Right hindlimb (tissue), 1 donor: ENCODE results near the gene PRDM12.

ENCODE experiments used
- DNase-seq: peaks from one replicate; pipeline ENCODE4 v3.0.0-alpha.2; 2018

PRDM12 gene

GRCh38 chr9:130664251-130665028, at the start of gene PRDM12:
PRDM12 (plus strand) TSS chr9:130664594; CDS start chr9:130664654, 60 bp downstream.
- DNase-seq = no peak

DNA sequence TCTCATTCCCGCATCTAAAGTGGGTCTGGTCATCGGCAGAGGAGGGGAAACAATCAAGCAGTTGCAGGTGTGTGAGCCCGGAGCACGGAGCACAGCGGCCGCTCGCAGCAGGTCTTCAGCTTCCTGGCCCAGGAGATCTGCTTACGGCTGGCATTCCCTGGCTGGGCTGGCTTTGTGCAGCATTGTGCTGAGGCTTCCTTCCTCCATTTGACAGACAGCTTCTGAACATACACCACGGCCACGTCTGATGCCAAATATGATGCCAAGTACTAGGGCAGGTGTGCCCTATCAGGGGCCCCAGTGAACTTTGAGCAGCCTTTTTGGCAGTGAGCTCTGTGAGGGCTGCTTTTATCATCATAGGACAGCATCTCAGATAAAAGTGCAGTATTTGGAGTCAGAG, 47.9 kb upstream of the PRDM12 start:
- DNase-seq = no peak

- no peak for DNase-seq
Measured at GRCh38 chr9:130623466-130623865, 40.9 kb upstream of the PRDM12 start.

GRCh38 chr9:130624154-130624553, 40.2 kb upstream of the PRDM12 start:
- DNase-seq = no peak

- no peak for DNase-seq
Measured at GRCh38 chr9:130626249-130626996, 38.0 kb upstream of the PRDM12 start.

DNA sequence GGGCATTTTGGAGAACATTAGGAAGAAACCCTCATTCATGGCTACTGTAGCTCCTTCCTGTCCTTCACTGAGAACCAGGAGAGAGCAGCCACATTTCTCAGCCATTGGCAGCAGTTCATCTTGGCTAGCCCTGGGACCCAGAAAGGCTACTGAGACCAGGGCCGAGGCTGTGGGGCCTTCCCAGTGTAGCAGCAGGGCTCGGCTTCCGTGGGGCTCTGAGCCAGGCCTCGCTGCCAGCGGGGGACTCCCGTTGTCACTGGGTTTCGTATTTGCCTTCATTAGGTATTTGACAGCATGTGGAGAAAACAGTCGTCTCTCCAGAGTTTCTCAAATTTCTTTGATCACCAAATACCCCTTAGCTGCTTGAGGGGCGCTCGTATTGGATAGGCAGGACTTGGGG, 37.3 kb upstream of the PRDM12 start:
- DNase-seq = no peak

DNA sequence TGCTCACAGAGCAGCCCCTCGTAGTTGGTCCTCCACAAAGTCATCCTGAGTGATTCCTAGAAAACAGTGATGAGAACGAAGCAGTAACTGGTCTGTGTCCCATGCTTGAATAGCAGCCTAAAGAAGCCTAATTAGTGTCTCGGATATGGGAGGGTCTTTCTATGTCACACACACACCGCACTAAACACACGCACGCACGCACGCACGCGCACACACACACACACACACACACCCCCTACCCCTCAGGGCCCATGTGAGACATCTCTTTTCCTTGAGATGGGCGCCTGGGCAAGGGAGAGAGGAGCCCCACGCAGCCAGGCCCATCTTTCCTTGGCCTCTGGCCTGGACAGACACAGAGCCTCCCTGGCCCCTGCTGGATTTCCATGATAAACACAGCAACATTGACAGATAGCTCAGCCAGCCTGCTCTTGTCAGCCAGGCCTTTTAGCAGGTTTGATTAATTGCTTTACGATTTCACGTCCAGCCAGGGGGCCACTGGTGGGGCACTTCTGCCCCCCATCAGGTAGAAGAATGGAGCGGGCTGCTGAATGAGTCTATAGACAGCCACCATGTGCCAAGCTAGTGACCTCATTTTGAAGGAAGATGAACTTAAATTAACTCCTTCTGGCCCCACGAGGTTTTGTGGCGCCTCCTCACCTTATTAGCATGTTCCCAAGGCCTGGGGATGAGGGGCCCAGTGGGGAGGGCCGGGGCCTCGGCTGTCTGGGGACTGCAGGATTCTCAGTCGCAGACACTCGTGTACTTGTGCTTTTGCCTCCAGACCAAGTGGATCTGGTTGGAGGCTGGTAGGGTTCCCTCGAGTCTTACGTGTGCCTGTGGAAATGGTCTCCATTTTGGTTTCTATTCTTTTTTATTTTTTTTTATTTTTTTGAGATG, 36.2 kb upstream of the PRDM12 start:
- DNase-seq = no peak

DNA sequence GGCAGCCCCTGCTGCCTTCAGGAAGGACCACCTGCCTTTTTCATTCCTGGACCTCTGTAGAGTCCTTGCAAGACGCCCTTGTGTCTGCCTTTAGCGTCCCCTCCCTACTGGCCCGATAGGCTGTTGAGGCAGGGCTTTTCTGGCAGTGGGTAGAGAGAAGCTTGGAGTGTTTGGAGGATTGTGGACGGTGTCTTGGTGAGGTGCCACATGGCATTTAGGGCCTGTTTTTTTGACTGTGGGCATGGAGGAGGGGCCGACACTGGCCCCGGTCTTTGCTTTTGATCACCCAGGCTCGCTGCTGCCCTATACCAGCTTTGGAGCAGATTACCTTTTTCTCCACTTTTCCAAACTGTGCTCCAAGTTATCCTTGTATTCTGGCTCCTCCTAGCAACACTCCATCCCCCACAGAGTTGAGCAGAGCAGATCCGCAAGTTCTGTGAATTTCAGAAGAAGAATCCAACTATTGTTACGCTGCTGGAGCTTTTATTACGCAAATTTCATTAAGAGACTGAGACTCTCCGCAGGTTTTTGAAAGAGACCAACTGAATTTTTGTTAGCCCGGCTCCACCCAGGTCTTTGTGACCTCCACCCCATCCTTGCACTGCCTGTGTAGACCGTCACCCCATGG, 34.8 kb upstream of the PRDM12 start:
- no peak for DNase-seq

GRCh38 chr9:130630071-130630450, 34.3 kb upstream of the PRDM12 start:
- no peak for DNase-seq

DNA sequence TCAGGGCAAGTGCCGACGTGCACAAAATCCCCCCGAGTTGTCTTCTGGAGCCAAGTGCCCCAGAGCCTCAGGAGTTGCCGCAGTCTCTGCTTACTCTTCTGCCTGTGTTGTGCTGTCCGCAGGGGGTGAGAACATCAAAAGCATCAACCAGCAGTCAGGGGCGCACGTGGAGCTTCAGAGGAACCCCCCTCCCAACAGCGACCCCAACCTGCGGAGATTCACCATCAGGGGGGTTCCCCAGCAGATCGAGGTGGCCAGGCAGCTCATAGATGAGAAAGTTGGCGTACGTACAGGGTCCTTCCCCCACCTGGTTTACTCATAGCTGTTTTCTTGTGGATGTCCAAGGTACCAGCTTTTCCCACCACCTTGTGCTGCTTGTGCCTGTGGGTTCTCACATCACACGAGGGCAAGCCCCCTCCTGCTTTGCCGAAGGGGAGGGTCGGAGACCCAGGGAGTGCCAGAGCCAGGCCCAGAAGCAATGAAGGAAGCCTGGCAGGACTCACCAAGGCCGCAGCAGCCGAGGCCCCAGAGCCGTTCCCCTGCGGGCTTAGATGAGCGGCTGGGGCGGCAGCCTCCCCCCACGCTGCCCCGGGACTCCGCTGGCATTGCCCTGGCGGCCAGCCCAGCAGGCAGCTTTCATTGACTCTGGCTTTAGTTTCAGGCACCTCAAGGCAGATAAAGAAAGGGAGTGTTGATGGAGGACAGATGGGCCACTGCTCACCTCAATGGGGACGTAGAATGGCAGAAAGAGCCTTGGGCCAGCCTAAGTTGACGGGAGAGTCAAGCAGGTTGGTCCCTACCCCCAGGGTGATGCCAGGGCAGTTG, 33.7 kb upstream of the PRDM12 start:
- no peak for DNase-seq

DNA sequence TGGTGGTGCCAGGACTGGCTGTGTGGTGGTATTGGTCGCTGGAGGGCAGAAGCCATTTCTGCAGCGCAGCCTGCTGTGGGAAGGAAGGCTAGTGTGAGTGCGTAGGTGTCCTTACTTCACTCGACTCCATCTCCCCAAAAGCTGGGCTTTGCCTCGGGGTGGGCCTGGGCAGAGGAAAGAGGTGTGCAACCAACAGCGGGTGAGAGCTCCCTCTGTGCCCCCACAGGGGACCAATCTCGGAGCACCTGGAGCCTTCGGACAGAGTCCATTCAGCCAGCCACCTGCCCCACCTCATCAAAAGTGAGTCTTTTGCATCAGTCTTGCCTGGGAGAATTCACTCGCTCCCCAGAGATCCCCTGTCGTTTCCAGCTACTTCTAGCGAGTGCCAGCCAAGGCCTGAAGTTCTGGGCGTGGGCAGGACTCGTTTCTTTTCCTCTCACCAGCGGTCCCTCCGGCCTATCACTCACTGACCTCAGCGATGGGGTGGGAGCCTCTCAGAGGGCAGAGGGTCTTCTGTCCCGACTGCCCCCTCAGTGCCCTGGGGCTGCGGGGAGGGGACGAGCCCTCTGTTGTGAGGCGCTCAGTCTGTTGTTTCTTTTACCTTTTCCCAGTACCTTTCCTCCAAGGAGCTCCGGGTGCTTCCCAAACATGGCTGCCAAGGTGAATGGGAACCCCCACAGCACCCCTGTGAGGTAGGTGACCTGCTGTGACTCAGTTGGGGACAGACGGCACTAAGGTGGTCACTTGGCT, 32.9 kb upstream of the PRDM12 start:
- no peak for DNase-seq

- no peak for DNase-seq
Measured at GRCh38 chr9:130632081-130632710, 32.2 kb upstream of the PRDM12 start.

DNA sequence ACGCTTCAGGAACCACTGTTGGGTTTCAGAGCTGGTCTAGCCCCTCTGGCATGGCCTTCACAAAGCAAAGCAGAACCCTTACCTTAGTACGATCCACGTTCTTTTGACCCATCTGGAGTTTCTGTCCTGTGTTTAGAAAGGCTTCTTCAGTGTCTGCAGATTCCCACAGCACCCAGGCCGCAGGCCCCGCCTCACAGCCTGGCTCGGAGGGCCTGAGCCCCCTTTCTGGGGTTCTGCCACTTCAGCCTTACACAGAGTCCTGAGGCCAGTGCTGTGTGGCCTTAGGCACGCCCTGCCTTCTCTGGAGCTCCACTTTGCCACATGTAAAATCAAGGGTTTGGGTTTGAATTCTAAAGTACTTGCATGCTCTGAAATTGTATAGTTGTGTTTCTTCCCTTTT, 31.6 kb upstream of the PRDM12 start:
- DNase-seq = no peak

GRCh38 chr9:130633336-130634190, 30.8 kb upstream of the PRDM12 start:
- no peak for DNase-seq

GRCh38 chr9:130634191-130634768, 30.1 kb upstream of the PRDM12 start:
- no peak for DNase-seq

- no peak for DNase-seq
Measured at GRCh38 chr9:130634801-130635200, 29.6 kb upstream of the PRDM12 start.

- DNase-seq = no peak
Measured at GRCh38 chr9:130635306-130635705, 29.1 kb upstream of the PRDM12 start.

DNA sequence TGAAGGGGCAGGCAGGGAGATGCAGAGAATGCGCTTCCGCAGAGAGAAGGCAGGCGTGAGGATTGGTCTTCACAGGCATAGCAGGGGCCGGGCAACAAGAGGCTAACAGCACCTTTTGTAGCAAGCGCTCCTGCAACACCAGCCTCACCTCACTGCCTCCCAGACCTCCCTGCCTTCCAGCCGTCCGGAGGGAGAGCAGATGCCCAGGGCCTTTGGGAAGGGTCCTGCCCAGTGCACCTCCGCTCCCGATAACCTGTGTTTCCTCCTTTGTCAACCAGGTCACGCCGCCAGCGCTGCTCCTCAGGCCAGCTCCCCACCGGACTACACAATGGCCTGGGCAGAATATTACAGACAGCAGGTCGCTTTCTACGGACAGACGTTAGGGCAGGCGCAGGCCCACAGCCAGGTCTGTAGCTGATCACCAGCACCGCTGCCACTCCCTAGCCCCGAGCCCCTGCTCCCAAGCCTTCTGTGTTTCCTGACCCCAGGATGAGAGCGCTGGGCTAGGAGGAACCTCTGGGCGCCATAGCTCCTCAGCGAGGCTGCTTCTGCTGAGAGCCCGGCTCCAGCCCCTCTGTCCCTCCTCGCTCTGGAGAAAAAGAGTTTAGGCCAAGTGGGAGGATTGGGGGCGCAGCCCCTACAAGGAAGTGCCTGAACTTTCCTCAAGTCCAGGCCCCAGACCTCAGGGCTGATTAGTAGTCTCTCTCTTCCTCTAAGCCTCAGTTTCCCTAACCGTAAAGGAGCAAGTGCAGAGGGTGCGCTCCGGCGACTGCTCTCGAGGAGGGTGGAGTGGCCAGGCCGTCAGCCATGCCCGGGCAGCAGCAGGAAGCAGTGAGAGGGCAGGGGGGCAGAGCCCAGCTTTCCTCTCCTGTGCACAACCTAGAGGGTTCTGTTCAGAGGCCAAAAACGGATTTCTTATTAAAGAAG, 28.4 kb upstream of the PRDM12 start:
- no peak for DNase-seq
